ENCODE results near the gene BSCL2. TPM values are rescaled to one million over a fixed set of nuclear protein-coding genes. Genes with fewer than 3 reads are reported as not detected.

Gene BSCL2
- total and polyA plus RNA-seq, 4 donors = 30.7 to 190 (median 93.0) TPM

GRCh38 chr11:62721994-62722393, 14.8 kb upstream of the BSCL2 start:
- no peak overlapping the region for H3K4me3 ChIP-seq
- peak overlapping the region in 1 of 2 donors; percentile 28 for H3K9ac ChIP-seq (ENCODE audit: insufficient read depth in 1 of 2, low read length in 2 of 2)
- H3K27me3 ChIP-seq (ENCODE audit: control insufficient read depth in 3 of 3, insufficient read depth in 3 of 3, low read length in 2 of 3) = no peaks in the 10 kb centered on the region
- ATAC-seq (ENCODE audit: insufficient read depth, low FRiP score) = no peak
- peaks cover 0 to 24% (median 2%) of the 10 kb centered on the region in 5 donors for H3K4me1 ChIP-seq (ENCODE audit: control insufficient read depth in 5 of 5, insufficient read depth in 5 of 5, low read length in 5 of 5)
- no peak overlapping the region for H3K27ac ChIP-seq (ENCODE audit: low read depth in 1 of 2, low read length in 1 of 2)
- no peaks in the 10 kb centered on the region for H3K9me3 ChIP-seq (ENCODE audit: control insufficient read depth in 4 of 4, insufficient read depth in 3 of 4, low read length in 3 of 4)
- no peak for TF ChIP-seq CTCF (IDR thresholded peaks at IDR 0.05; ENCODE audit: control extremely low read depth, extremely low read depth)
- H3K36me3 ChIP-seq (ENCODE audit: control insufficient read depth in 4 of 4, insufficient read depth in 4 of 4, low read length in 4 of 4) = peaks cover 38 to 66% (median 54%) of the 10 kb centered on the region in 4 donors
- peak in 2 of 3 donors; percentile 31 to 32 for DNase-seq
- 75 to 82% methylated on average over 7 of the region's 7 CpGs for WGBS, 2 donors

- no peak for DNase-seq
- Histone ChIP-seq H3K9me3 (ENCODE audit: control insufficient read depth in 4 of 4, insufficient read depth in 3 of 4, low read length in 3 of 4) (no peaks in the 10 kb centered on the region), H3K4me1 (ENCODE audit: control insufficient read depth in 5 of 5, insufficient read depth in 5 of 5, low read length in 5 of 5) (peaks cover 0 to 7% (median 2%) of the 10 kb centered on the region in 5 donors), H3K36me3 (ENCODE audit: control insufficient read depth in 4 of 4, insufficient read depth in 4 of 4, low read length in 4 of 4) (peaks cover 57 to 83% (median 73%) of the 10 kb centered on the region in 4 donors), H3K9ac (ENCODE audit: insufficient read depth in 1 of 2, low read length in 2 of 2) (no peak overlapping the region), H3K27me3 (ENCODE audit: control insufficient read depth in 3 of 3, insufficient read depth in 3 of 3, low read length in 2 of 3) (no peaks in the 10 kb centered on the region), H3K27ac (ENCODE audit: low read depth in 1 of 2, low read length in 1 of 2) (no peak overlapping the region), H3K4me3 (no peak overlapping the region)
- ATAC-seq (ENCODE audit: insufficient read depth, low FRiP score) = no peak
- 72 to 76% methylated on average over 2 of the region's 2 CpGs for WGBS, 2 donors
- TF ChIP-seq CTCF (IDR thresholded peaks at IDR 0.05; ENCODE audit: control extremely low read depth, extremely low read depth) = no peak
Observed at GRCh38 chr11:62719302-62719978, 12.2 kb upstream of the BSCL2 start.

- Histone ChIP-seq H3K4me3 (no peak overlapping the region), H3K36me3 (ENCODE audit: control insufficient read depth in 4 of 4, insufficient read depth in 4 of 4, low read length in 4 of 4) (peaks cover 60 to 71% (median 62%) of the 10 kb centered on the region in 4 donors), H3K27me3 (ENCODE audit: control insufficient read depth in 3 of 3, insufficient read depth in 3 of 3, low read length in 2 of 3) (no peaks in the 10 kb centered on the region), H3K27ac (ENCODE audit: low read depth in 1 of 2, low read length in 1 of 2) (no peak overlapping the region), H3K9ac (ENCODE audit: insufficient read depth in 1 of 2, low read length in 2 of 2) (no peak overlapping the region), H3K9me3 (ENCODE audit: control insufficient read depth in 4 of 4, insufficient read depth in 3 of 4, low read length in 3 of 4) (no peaks in the 10 kb centered on the region), H3K4me1 (ENCODE audit: control insufficient read depth in 5 of 5, insufficient read depth in 5 of 5, low read length in 5 of 5) (peaks cover 0 to 5% (median 0%) of the 10 kb centered on the region in 5 donors)
- WGBS, 2 donors = 92% methylated on average over 11 of the region's 11 CpGs
- DNase-seq (no peak), ATAC-seq (ENCODE audit: insufficient read depth, low FRiP score) (no peak)
- TF ChIP-seq CTCF (IDR thresholded peaks at IDR 0.05; ENCODE audit: control extremely low read depth, extremely low read depth) = no peak
Observed at GRCh38 chr11:62716816-62717215, 9.6 kb upstream of the BSCL2 start.
